ENCODE results near the gene IVNS1ABP.

Gene IVNS1ABP

GRCh38 chr1:185267301-185267700 is 49.7 kb downstream of the IVNS1ABP start:
- TF ChIP-seq EP300 (IDR thresholded peaks at IDR 0.05; ENCODE audit: borderline replicate concordance) (no peak), CEBPB (IDR thresholded peaks at IDR 0.05) (no peak), RAD21 (IDR thresholded peaks at IDR 0.05; ENCODE audit: low read depth) (no peak), YY1 (IDR thresholded peaks at IDR 0.05; ENCODE audit: low read depth) (no peak), NFIC (IDR thresholded peaks at IDR 0.05) (no peak), TAF1 (IDR thresholded peaks at IDR 0.05; ENCODE audit: low read depth) (no peak), MAX (IDR thresholded peaks at IDR 0.05) (no peak), EGR1 (IDR thresholded peaks at IDR 0.05) (no peak), FOXM1 (IDR thresholded peaks at IDR 0.05; ENCODE audit: borderline replicate concordance, low read depth) (no peak)

GRCh38 chr1:185265314-185265713 is 51.7 kb downstream of the IVNS1ABP start:
- TF ChIP-seq CREB1 (IDR thresholded peaks at IDR 0.05; ENCODE audit: low read depth): no peak
- TF ChIP-seq USF1 (IDR thresholded peaks at IDR 0.05): no peak
- TF ChIP-seq EGR1 (IDR thresholded peaks at IDR 0.05): no peak
- no peak for TF ChIP-seq TCF12 (IDR thresholded peaks at IDR 0.05; ENCODE audit: low read depth)
- no peak for TF ChIP-seq TEAD4 (IDR thresholded peaks at IDR 0.05)
- no peak for TF ChIP-seq MAX (IDR thresholded peaks at IDR 0.05)
- TF ChIP-seq EP300 (IDR thresholded peaks at IDR 0.05; ENCODE audit: borderline replicate concordance): no peak
- TF ChIP-seq REST (IDR thresholded peaks at IDR 0.05; ENCODE audit: low read depth): no peak
- no peak for TF ChIP-seq TAF1 (IDR thresholded peaks at IDR 0.05; ENCODE audit: low read depth)
- TF ChIP-seq ZBTB7A (IDR thresholded peaks at IDR 0.05; ENCODE audit: low read depth): no peak
- TF ChIP-seq FOXM1 (IDR thresholded peaks at IDR 0.05; ENCODE audit: borderline replicate concordance, low read depth): no peak
- no peak for TF ChIP-seq YY1 (IDR thresholded peaks at IDR 0.05; ENCODE audit: low read depth)
- no peak for TF ChIP-seq RAD21 (IDR thresholded peaks at IDR 0.05; ENCODE audit: low read depth)
- TF ChIP-seq CEBPB (IDR thresholded peaks at IDR 0.05): no peak
- TF ChIP-seq NFIC (IDR thresholded peaks at IDR 0.05): no peak

GRCh38 chr1:185263780-185264179 is 53.3 kb downstream of the IVNS1ABP start:
- TF ChIP-seq RAD21 (IDR thresholded peaks at IDR 0.05; ENCODE audit: low read depth) (no peak), TAF1 (IDR thresholded peaks at IDR 0.05; ENCODE audit: low read depth) (no peak), TCF12 (IDR thresholded peaks at IDR 0.05; ENCODE audit: low read depth) (no peak), USF1 (IDR thresholded peaks at IDR 0.05) (no peak), EP300 (IDR thresholded peaks at IDR 0.05; ENCODE audit: borderline replicate concordance) (no peak), CEBPB (IDR thresholded peaks at IDR 0.05) (no peak), EGR1 (IDR thresholded peaks at IDR 0.05) (no peak), CREB1 (IDR thresholded peaks at IDR 0.05; ENCODE audit: low read depth) (no peak), ZBTB7A (IDR thresholded peaks at IDR 0.05; ENCODE audit: low read depth) (no peak), NFIC (IDR thresholded peaks at IDR 0.05) (no peak), YY1 (IDR thresholded peaks at IDR 0.05; ENCODE audit: low read depth) (no peak), REST (IDR thresholded peaks at IDR 0.05; ENCODE audit: low read depth) (no peak), MAX (IDR thresholded peaks at IDR 0.05) (no peak), TEAD4 (IDR thresholded peaks at IDR 0.05) (no peak), FOXM1 (IDR thresholded peaks at IDR 0.05; ENCODE audit: borderline replicate concordance, low read depth) (no peak)

GRCh38 chr1:185263292-185263691 is 53.8 kb downstream of the IVNS1ABP start:
- TF ChIP-seq TEAD4 (IDR thresholded peaks at IDR 0.05) (no peak), USF1 (IDR thresholded peaks at IDR 0.05) (no peak), CEBPB (IDR thresholded peaks at IDR 0.05) (no peak), ZBTB7A (IDR thresholded peaks at IDR 0.05; ENCODE audit: low read depth) (no peak), YY1 (IDR thresholded peaks at IDR 0.05; ENCODE audit: low read depth) (no peak), TAF1 (IDR thresholded peaks at IDR 0.05; ENCODE audit: low read depth) (no peak), NFIC (IDR thresholded peaks at IDR 0.05) (no peak), FOXM1 (IDR thresholded peaks at IDR 0.05; ENCODE audit: borderline replicate concordance, low read depth) (no peak)

GRCh38 chr1:185262151-185262550 is 54.9 kb downstream of the IVNS1ABP start:
- TF ChIP-seq REST (IDR thresholded peaks at IDR 0.05; ENCODE audit: low read depth) (no peak), TEAD4 (IDR thresholded peaks at IDR 0.05) (no peak), USF1 (IDR thresholded peaks at IDR 0.05) (no peak), NFIC (IDR thresholded peaks at IDR 0.05) (no peak), TAF1 (IDR thresholded peaks at IDR 0.05; ENCODE audit: low read depth) (no peak), EP300 (IDR thresholded peaks at IDR 0.05; ENCODE audit: borderline replicate concordance) (no peak), CEBPB (IDR thresholded peaks at IDR 0.05) (no peak), MAX (IDR thresholded peaks at IDR 0.05) (no peak), YY1 (IDR thresholded peaks at IDR 0.05; ENCODE audit: low read depth) (no peak), TCF12 (IDR thresholded peaks at IDR 0.05; ENCODE audit: low read depth) (no peak), FOXM1 (IDR thresholded peaks at IDR 0.05; ENCODE audit: borderline replicate concordance, low read depth) (no peak), EGR1 (IDR thresholded peaks at IDR 0.05) (no peak)

Data from Ishikawa (cell line).